ENCODE data around the gene FCHSD1.

- TF ChIP-seq CTCF (IDR thresholded peaks at IDR 0.05; ENCODE audit: extremely low read depth in 1 of 2, insufficient read depth in 1 of 2, low read depth in 1 of 2, low read length in 2 of 2), result no peak
- no peak for TF ChIP-seq POLR2A (IDR thresholded peaks at IDR 0.05; ENCODE audit: low read depth, low read length)
- TF ChIP-seq EZH2 (IDR thresholded peaks at IDR 0.05; ENCODE audit: borderline replicate concordance, low read depth, low read length, severe bottlenecking), result no peak
- no peak for TF ChIP-seq POLR2AphosphoS5 (IDR thresholded peaks at IDR 0.05; ENCODE audit: insufficient read depth, low read depth, low read length)
- no peak for TF ChIP-seq MYC (IDR thresholded peaks at IDR 0.05; ENCODE audit: low read depth, low read length)
- no peak for TF ChIP-seq MAX (IDR thresholded peaks at IDR 0.05; ENCODE audit: insufficient read depth, insufficient read length)
- TF ChIP-seq JUN (IDR thresholded peaks at IDR 0.05; ENCODE audit: borderline replicate concordance, insufficient read depth, insufficient read length, low read depth), result no peak
Observed at GRCh38 chr5:141697586-141697985, 46.4 kb upstream of the FCHSD1 start.

Data from endothelial cell of umbilical vein (primary cell).